Astrocyte of the cerebellum (primary cell): ENCODE measurements around the gene PLEKHG3.

ENCODE experiments used
- DNase-seq: peaks from one replicate; pipeline ENCODE4 v3.0.0-alpha.2; 2011; ENCODE audit warnings: low read depth
- H3K4me3 ChIP-seq: 2 replicates; pipeline ENCODE4 v1.5.1; 2011; ENCODE audit warnings: mild to moderate bottlenecking, low read depth, low read length, moderate library complexity
- CTCF ChIP-seq: IDR thresholded peaks from 2 replicates; pipeline ENCODE4 v1.5.1; 2012; ENCODE audit warnings: low read length, low read depth, moderate library complexity, mild to moderate bottlenecking; ENCODE audit errors: missing control alignments
- in situ Hi-C: cut with HindIII; loops from 2 replicates; pipeline ENCODE4 v1.10.0; 2017; ENCODE audit warnings: low sequenced_read_pairs

The PLEKHG3 gene

DNA sequence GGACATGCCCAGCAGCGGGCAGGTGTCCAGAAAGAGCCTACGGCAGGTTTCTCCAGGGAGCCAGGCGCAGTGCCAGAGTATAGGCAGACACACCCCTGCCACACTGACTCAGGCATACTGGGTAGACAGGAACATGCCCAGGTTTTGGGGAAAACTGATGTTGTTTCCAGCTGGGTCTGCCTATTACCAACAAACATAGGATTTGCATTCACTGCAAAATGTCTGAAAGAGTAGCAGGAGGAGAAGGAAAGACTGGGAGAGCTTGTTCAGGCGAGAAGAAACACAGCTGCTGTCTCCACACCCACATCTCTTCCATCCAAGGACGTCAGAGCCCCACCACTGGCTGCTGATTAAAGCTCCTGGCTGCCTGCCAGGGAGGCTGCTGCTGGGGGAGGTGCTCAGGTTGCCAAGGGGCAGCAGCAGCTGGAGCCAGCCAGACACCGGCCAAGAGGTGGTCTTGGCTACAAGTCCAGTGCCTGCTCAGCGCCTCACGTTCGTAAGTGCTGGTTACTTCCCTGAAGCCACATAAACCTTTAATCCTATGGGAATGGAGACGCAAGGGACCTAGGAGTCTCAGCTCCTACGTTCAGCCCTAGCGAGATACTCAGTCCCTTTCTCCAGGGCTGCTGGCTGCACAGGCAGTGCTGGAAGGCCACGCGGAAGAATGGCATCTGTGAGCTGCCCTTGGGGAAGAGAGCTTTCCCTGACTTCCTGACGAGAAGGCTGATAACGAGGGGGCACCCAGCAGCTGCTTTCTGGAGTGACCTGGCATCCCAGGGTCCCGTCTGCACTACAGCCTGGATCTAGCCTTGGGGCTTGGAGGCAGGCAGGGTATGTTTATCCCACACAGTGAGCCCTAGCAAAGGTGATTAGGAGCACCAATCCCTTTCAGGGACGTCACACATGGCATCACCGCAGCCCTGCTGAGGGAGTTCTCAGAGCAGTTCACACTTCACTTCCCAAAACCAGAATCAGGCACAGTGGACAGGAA, 58.1 kb downstream of the PLEKHG3 start:
- peak; percentile 75 for DNase-seq
- in situ Hi-C loops, result no loop called here
- no peak for TF ChIP-seq CTCF
- H3K4me3 ChIP-seq, result no peak overlapping the region

DNA sequence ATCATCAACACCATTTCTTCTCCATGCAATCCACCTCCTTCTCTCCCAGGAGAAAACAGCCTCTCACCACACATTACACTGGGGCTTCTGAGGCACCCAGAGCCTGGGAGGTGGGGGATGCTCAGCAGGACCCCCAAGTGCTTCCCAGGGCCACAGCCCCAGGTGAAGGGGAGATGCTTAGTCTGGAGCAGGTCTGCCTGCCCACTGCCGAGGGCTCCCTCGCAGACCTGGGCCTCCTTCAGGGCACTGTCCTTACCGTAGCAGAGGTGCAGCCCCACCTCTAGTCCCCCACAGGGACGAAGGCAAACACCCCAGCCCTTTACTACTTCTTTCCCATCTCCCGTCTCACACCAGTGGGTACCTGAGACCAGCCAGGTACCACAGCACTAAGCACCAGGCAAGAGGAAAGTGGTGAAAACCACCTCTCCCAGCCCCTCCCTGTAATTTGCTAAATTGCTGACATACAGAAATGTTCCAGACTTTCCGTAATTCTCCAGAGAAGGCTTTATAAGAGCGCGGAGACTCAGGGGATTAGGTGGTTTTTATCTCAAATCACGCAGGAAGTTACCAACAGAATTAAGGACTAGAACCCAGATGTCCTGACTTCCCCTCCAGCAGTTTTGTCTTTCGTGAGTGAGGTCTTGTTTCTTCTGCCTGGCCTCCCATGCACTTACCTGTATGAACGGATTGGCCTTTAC, 59.0 kb downstream of the PLEKHG3 start:
- no peak overlapping the region for H3K4me3 ChIP-seq
- TF ChIP-seq CTCF, result no peak
- in situ Hi-C loops, result no loop called here
- no peak for DNase-seq

GRCh38 chr14:64763801-64764621, 59.8 kb downstream of the PLEKHG3 start:
- DNase-seq, result no peak
- in situ Hi-C loops, result no loop called here
- no peak overlapping the region for H3K4me3 ChIP-seq
- TF ChIP-seq CTCF, result no peak

GRCh38 chr14:64764641-64765520, 60.7 kb downstream of the PLEKHG3 start:
- H3K4me3 ChIP-seq, result no peak overlapping the region
- DNase-seq, result peak; percentile 33
- in situ Hi-C loops, result no loop called here
- peak; percentile 92 for TF ChIP-seq CTCF

- no peak for DNase-seq
- no peak for TF ChIP-seq CTCF
- no peak overlapping the region for H3K4me3 ChIP-seq
- in situ Hi-C loops, result no loop called here
Observed at GRCh38 chr14:64765740-64766302, 61.6 kb downstream of the PLEKHG3 start.
